ENCODE measurements around the gene STAT5B. TPM values are rescaled to one million over a fixed set of nuclear protein-coding genes. Genes with fewer than 3 reads are reported as not detected.
"Not testable (repeated sequence)": the region's sequence is repeated elsewhere in the genome, so short reads cannot be mapped to it uniquely, and the experiment has no call there.

The STAT5B gene
- total RNA-seq, 2 donors from 2014 or later, result 35.7 to 51.4 TPM

- H3K4me1 ChIP-seq (ENCODE audit: control insufficient read depth, insufficient read depth, low read length); H3K27me3 Mint-ChIP-seq (ENCODE audit: insufficient read depth); H3K4me3 ChIP-seq (ENCODE audit: low read length); H3K36me3 ChIP-seq (ENCODE audit: control insufficient read depth, insufficient read depth, low read length); H3K9ac ChIP-seq (ENCODE audit: extremely low read depth, low read length, poor library complexity, severe bottlenecking); H3K36me3 Mint-ChIP-seq (ENCODE audit: low read depth); H3K27ac Mint-ChIP-seq; H3K9me3 ChIP-seq (ENCODE audit: control insufficient read depth, low read length); H3K4me1 Mint-ChIP-seq; H3K27ac ChIP-seq (ENCODE audit: low read depth, low read length); H3K9me3 Mint-ChIP-seq; DNase-seq; H3K4me3 Mint-ChIP-seq; H3K27me3 ChIP-seq (ENCODE audit: control insufficient read depth, insufficient read depth, low read length, poor library complexity, severe bottlenecking): not testable (repeated sequence)
- WGBS, 2 experiments (ENCODE audit: insufficient coverage in 1 of 2, insufficient read length in 1 of 2), result 99 to 100% methylated on average over 1 to 6 of the region's 10 CpGs
Observed at GRCh38 chr17:42297775-42298174, 21.6 kb upstream of the STAT5B start.

GRCh38 chr17:42296012-42296411 is 19.8 kb upstream of the STAT5B start:
- H3K4me1 Mint-ChIP-seq, result no peaks in the 10 kb centered on the region
- peaks cover 2% of the 10 kb centered on the region for H3K27me3 Mint-ChIP-seq (ENCODE audit: insufficient read depth)
- TF ChIP-seq CTCF (conservative IDR thresholded peaks at IDR 0.05), result no peak
- no peak overlapping the region for H3K27ac ChIP-seq (ENCODE audit: low read depth, low read length)
- no peaks in the 10 kb centered on the region for H3K36me3 Mint-ChIP-seq (ENCODE audit: low read depth)
- H3K9me3 Mint-ChIP-seq, result no peaks in the 10 kb centered on the region
- 93 to 100% methylated on average over 2 to 3 of the region's 3 CpGs for WGBS, 2 experiments (ENCODE audit: insufficient coverage in 1 of 2, insufficient read length in 1 of 2)
- no peak overlapping the region for H3K9ac ChIP-seq (ENCODE audit: extremely low read depth, low read length, poor library complexity, severe bottlenecking)
- H3K9me3 ChIP-seq (ENCODE audit: control insufficient read depth, low read length), result no peaks in the 10 kb centered on the region
- no peaks in the 10 kb centered on the region for H3K36me3 ChIP-seq (ENCODE audit: control insufficient read depth, insufficient read depth, low read length)
- no peak overlapping the region for H3K4me3 ChIP-seq (ENCODE audit: low read length)
- H3K27me3 ChIP-seq (ENCODE audit: control insufficient read depth, insufficient read depth, low read length, poor library complexity, severe bottlenecking), result no peaks in the 10 kb centered on the region
- no peak overlapping the region for H3K4me3 Mint-ChIP-seq
- H3K27ac Mint-ChIP-seq, result no peak overlapping the region
- no peak for DNase-seq
- H3K4me1 ChIP-seq (ENCODE audit: control insufficient read depth, insufficient read depth, low read length), result no peaks in the 10 kb centered on the region

GRCh38 chr17:42294469-42295398 is 18.5 kb upstream of the STAT5B start:
- Histone ChIP-seq H3K27me3 (ENCODE audit: control insufficient read depth, insufficient read depth, low read length, poor library complexity, severe bottlenecking) (peaks cover 11% of the 10 kb centered on the region), H3K4me1 (ENCODE audit: control insufficient read depth, insufficient read depth, low read length) (no peaks in the 10 kb centered on the region), H3K9ac (ENCODE audit: extremely low read depth, low read length, poor library complexity, severe bottlenecking) (no peak overlapping the region), H3K4me3 (ENCODE audit: low read length) (no peak overlapping the region), H3K27ac (ENCODE audit: low read depth, low read length) (no peak overlapping the region), H3K36me3 (ENCODE audit: control insufficient read depth, insufficient read depth, low read length) (no peaks in the 10 kb centered on the region), H3K9me3 (ENCODE audit: control insufficient read depth, low read length) (no peaks in the 10 kb centered on the region)
- H3K27ac Mint-ChIP-seq, result no peak overlapping the region
- no peak for TF ChIP-seq CTCF (conservative IDR thresholded peaks at IDR 0.05)
- no peaks in the 10 kb centered on the region for H3K4me1 Mint-ChIP-seq
- no peak for DNase-seq
- H3K36me3 Mint-ChIP-seq (ENCODE audit: low read depth), result no peaks in the 10 kb centered on the region
- no peaks in the 10 kb centered on the region for H3K9me3 Mint-ChIP-seq
- no peak overlapping the region for H3K4me3 Mint-ChIP-seq
- 88 to 91% methylated on average over 7 to 12 of the region's 12 CpGs for WGBS, 2 experiments (ENCODE audit: insufficient coverage in 1 of 2, insufficient read length in 1 of 2)
- H3K27me3 Mint-ChIP-seq (ENCODE audit: insufficient read depth), result peaks cover 11% of the 10 kb centered on the region

Data from endodermal cell (in vitro differentiated cells).